ENCODE results near the gene WDR86.

Gene WDR86

DNA sequence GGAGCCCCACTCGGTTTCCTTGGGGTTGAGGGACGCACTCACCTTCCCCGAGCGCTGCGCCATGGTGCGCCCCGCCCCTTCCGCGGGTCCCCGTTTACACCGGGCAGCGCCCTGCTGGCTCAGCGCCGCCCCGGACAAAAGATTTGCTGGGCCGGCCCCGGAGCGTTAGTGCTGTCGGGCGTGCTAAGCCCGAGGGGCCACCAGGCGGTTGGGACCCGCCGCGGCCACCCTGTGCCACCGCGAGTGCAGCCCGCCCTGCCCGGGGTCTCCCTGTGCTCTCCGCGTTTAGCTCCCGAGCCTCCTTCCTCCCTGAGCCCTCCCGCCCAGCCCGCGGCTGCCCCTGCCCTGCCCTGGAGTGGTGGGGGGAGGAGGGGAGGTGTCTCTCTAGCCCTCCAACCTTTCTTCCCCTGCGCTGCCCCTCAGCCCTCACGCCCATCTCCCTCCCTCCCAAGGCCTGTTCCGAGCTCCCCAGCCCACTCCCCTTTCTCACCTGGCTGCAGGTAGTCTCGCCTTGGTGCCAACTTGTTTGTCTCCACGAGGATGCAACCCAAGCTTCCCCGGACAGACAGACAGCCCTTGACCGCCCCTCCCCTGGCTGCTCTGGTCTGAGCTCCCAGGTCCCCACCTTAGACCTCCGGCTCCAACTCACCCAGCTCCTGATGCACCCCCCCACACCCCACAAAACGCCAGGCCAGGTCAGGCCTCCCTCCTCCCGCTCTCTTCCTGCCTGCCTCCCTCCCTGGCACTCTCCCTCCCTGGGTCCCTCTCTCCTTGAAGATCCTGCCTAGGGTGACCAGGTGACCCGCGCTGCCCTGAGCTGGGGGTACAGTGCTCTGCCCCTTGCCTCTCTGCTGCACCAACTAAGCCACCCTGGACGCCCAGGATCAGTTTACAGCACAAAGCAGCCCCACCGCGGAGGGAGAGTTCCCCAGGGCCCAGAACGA, 30.3 kb upstream of the WDR86 start, which contains the start of gene CRYGN:
TSS of gene CRYGN (minus strand) at position 287 of the 944 bp plus-strand sequence. CDS start at position 63, 224 bp downstream.
- no peak within 1 kb of the TSS for H3K27ac ChIP-seq
- TF ChIP-seq ZFX (IDR thresholded peaks at IDR 0.05) = no peak
- TF ChIP-seq, protein P1, sequence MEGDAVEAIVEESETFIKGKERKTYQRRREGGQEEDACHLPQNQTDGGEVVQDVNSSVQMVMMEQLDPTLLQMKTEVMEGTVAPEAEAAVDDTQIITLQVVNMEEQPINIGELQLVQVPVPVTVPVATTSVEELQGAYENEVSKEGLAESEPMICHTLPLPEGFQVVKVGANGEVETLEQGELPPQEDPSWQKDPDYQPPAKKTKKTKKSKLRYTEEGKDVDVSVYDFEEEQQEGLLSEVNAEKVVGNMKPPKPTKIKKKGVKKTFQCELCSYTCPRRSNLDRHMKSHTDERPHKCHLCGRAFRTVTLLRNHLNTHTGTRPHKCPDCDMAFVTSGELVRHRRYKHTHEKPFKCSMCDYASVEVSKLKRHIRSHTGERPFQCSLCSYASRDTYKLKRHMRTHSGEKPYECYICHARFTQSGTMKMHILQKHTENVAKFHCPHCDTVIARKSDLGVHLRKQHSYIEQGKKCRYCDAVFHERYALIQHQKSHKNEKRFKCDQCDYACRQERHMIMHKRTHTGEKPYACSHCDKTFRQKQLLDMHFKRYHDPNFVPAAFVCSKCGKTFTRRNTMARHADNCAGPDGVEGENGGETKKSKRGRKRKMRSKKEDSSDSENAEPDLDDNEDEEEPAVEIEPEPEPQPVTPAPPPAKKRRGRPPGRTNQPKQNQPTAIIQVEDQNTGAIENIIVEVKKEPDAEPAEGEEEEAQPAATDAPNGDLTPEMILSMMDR (conservative IDR thresholded peaks at IDR 0.05) = no peak

DNA sequence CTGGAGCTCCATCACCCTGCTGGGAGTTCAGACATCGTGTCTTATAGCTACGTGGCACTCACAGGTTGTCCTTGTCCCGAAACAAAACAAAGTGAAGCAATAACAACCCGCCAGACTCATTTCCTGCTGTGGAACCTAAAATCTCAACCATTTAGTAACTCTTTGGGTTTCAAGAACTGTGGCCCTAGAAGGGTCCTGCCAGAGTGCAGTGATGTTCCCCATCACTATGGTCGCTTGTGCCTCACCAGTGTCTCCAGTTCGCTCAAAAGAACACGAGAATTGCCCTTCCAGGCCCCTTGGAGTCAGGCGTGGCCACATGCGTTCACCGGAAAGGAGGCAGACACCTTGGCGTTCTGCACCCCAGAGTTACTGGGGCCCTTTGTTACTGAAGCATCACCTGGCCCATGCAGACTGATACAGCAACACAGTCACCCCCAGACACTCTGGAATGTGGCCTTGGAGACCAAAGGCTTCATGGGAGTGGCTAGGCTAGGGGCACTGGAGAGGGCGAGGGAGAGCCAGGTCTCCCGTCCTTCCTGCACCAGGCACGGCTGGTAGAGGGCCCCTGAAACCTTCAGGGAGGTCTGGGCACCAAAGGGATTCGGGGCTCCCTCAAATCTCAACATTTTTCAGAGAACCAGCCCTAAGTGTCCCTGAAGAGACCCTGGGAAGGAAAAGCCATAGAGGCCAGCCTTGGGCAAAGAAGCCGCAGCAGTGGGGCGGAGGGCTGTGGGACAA, 29.2 kb upstream of the WDR86 start:
- TF ChIP-seq ZFX (IDR thresholded peaks at IDR 0.05) = no peak
- TF ChIP-seq, protein P1 (conservative IDR thresholded peaks at IDR 0.05) = no peak

DNA sequence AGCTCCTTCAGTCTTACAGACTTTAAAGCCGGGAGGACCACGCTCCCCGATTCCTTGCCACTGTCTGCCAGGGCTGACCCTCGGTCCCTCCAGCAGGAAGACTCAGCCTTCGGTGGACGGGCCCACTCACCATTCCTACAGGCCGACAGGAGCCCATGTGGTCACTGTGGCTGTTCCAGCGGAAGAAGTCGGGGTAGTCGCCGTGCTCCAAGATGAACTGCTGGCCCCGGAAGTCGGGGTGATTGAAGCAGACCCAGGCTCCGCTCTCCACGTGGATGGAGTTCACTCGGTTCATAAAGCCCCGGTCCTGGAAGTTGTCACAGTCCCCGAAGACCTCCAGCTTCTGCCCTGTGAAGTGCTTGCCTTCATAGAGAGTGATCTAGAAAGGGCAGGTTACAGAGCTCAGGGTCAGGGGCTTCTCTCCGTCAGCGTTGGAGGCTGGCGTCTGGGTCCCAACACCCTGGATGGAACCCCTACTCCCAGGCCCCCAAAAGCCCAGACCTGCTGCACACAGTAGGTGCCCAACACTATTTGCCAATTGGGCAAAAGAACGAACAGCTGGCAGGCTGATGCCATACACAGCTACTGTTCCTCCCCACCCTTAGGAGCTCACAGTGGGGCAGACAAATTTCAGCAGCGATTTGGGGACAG, 28.2 kb upstream of the WDR86 start:
- H3K27ac ChIP-seq = no peak overlapping the region
- no peak for TF ChIP-seq ZFX (IDR thresholded peaks at IDR 0.05)
- TF ChIP-seq, protein P1 (conservative IDR thresholded peaks at IDR 0.05) = no peak

More for the DNA sequence above, 29.2 kb upstream of the WDR86 start:
- H3K27ac ChIP-seq = no peak overlapping the region

GRCh38 chr7:151437159-151437553, 27.3 kb upstream of the WDR86 start:
- no peak for TF ChIP-seq ZFX (IDR thresholded peaks at IDR 0.05)
- TF ChIP-seq, protein P1 (conservative IDR thresholded peaks at IDR 0.05) = no peak
- H3K27ac ChIP-seq = no peak overlapping the region

DNA sequence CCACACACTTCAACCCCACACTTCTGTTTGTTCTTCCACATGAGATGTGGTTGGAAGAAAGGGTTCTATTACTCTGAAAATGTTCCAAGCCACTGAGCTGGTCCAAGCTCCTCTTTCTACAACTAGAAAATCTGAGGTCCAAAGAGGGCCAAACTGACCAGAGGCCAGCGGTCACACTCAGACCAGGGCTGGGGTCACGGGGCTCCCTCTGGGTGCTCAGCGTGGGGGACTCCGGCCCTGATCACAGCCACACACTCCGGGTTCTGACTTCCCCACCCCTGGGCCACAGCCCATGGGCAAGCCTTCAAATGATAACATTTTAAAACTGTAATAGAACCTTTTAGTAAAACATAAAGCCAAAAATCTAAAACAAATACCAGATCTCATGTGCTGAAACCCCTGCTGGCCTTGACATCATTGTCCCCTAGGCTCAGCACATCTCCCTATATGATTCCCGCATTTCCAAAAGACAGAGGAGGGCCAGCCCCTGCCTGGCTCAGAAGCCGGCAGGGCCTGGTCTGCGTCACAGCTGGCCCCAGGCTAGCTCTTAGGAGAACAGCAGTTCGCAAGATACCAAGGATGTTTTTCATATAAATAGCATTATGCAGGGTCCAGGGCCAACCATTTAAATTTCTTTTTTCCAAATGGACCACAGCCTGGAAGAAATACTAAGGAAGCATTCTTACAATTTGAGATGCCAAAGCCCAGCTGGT, 26.8 kb upstream of the WDR86 start:
- no peak overlapping the region for H3K27ac ChIP-seq
- TF ChIP-seq, protein P1 (conservative IDR thresholded peaks at IDR 0.05) = no peak
- TF ChIP-seq ZFX (IDR thresholded peaks at IDR 0.05) = no peak

GRCh38 chr7:151435971-151436370, 26.1 kb upstream of the WDR86 start:
- TF ChIP-seq, protein P1 (conservative IDR thresholded peaks at IDR 0.05) = no peak
- no peak for TF ChIP-seq ZFX (IDR thresholded peaks at IDR 0.05)
- H3K27ac ChIP-seq = no peak overlapping the region
